ENCODE results near the gene ADORA1.

ADORA1 gene

DNA sequence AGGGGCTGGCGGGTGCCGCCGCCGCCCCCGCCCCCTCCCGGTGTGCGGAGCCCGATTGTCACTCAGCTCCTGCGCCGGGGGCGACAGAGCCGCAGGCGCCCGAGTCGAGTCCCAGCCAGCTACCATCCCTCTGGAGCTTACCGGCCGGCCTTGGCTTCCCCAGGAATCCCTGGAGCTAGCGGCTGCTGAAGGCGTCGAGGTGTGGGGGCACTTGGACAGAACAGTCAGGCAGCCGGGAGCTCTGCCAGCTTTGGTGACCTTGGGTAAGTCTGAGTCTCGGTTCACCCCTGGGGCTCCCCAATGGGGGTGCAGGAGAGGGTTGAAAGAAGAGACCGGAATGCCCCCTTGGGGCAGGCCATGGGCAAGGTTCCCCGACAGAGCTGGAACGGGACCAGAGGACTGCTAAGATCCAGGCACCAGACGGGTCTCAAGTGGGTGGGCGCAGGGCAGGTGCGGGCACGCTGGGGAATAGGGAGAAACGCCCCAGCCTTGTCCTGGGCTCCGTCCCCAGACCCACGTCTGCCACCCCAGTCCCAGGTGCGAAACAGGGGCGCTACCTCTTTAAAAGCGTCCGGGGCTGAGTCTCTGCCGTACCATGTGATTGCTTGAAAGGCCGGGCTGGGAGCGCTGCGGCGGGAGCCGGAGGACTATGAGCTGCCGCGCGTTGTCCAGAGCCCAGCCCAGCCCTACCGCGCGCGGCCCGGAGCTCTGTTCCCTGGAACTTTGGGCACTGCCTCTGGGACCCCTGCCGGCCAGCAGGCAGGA is at the start of gene ADORA1:
ADORA1 (plus strand) TSS at position 61 of the 765 bp plus-strand sequence. CDS start 1,116 bp downstream, outside the sequence.
- H3K9me3 Mint-ChIP-seq, result no peaks in the 10 kb centered on the region
- CTCF ChIA-PET, result interaction anchor here (0.7 to 1.5 kb wide), 4 partner anchors 10 to 89 kb away, joined by 3 to 4 read pairs (median 3); no protein-coding TSS in a partner anchor
- H3K36me3 Mint-ChIP-seq, result no peaks in the 10 kb centered on the region
- H3K4me1 Mint-ChIP-seq, result peaks cover 5% of the 10 kb centered on the region
- H3K4me3 Mint-ChIP-seq, result no peak within 1 kb of the TSS
- DNase-seq, result no peak
- no peak within 1 kb of the TSS for H3K27ac Mint-ChIP-seq
- H3K27me3 Mint-ChIP-seq, result peaks cover 83% of the 10 kb centered on the region

- H3K9me3 Mint-ChIP-seq, result no peaks in the 10 kb centered on the region
- peaks cover 71% of the 10 kb centered on the region for H3K27me3 Mint-ChIP-seq
- peaks cover 4% of the 10 kb centered on the region for H3K36me3 Mint-ChIP-seq
- no peak overlapping the region for H3K27ac Mint-ChIP-seq
- DNase-seq, result no peak
- no peak overlapping the region for H3K4me3 Mint-ChIP-seq
- H3K4me1 Mint-ChIP-seq, result peaks cover 8% of the 10 kb centered on the region
- CTCF ChIA-PET, result no interaction called here
These were observed 49.6 kb upstream of the ADORA1 start for GRCh38 chr1:203077956-203078355.

- Mint-ChIP-seq H3K9me3 (no peaks in the 10 kb centered on the region), H3K27me3 (peaks cover 69% of the 10 kb centered on the region), H3K4me1 (peaks cover 8% of the 10 kb centered on the region), H3K4me3 (no peak overlapping the region), H3K27ac (no peak overlapping the region), H3K36me3 (peaks cover 4% of the 10 kb centered on the region)
- DNase-seq, result no peak
- CTCF ChIA-PET, result no interaction called here
These were observed 49.0 kb upstream of the ADORA1 start for GRCh38 chr1:203078478-203078877.

DNA sequence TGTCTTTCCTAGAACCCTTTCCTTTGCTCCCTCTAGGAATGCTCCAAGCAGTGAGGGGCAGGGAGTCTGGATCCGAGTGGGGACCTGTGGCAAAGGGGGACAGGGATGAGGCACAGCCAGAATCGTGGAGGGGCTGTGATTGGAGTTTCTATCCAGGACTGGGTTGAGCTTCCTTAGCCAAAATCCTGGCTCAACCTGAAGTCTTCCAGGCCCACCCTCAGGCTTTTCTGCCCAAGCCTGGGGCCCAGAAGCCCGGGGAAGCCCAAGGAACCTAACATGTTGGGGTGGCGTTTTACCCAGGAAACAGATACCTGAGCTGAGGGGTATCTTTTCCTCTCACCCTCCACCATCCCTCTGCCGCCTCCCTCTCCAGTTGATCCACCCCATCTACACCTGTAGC is 47.1 kb upstream of the ADORA1 start:
- Mint-ChIP-seq H3K9me3 (no peaks in the 10 kb centered on the region), H3K4me1 (peaks cover 5% of the 10 kb centered on the region), H3K27me3 (peaks cover 52% of the 10 kb centered on the region), H3K27ac (no peak overlapping the region), H3K4me3 (no peak overlapping the region), H3K36me3 (peaks cover 4% of the 10 kb centered on the region)
- CTCF ChIA-PET, result interaction anchor here (1.0 kb wide), 1 partner anchor 136 kb away, joined by 3 read pairs; no protein-coding TSS in a partner anchor
- no peak for DNase-seq

DNA sequence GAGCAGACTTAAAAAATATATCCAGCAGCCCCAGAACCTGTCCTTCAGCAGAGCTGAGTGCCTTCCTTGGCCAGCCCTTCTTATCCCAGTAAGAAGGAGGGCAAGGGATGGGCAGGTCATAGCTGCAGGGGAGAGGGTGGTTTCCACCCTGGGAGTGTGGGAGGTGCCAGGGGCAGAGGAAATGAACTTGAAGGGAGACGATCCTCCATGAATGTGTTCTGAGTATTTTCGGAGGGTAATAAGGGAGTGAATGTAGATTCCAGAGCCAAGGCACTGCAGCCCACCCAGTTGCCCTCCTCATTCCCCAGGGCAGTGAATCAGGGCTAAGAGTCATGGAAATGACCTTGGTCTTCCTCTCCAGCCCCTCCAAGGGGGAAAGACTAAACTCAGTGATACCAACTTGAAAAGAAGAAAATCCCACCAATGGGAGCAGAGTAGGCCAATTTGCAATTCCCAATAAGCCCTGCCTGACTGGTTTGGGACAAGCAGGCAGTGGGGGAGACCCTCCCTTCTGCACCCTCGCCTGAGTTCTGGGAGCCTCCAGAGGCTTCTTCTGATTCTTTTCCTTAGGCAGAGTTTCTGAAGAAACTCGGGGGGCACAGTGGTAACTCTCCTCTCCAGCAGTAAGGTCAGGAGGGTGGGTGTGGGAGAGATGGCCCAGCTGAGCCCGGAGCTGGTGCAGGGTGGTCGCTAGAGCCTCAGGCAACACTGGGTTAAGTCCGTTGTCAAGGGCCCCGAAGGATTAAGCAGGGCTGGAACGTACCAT is 45.9 kb upstream of the ADORA1 start:
- DNase-seq, result no peak
- Mint-ChIP-seq H3K9me3 (no peaks in the 10 kb centered on the region), H3K27me3 (peaks cover 42% of the 10 kb centered on the region), H3K36me3 (no peaks in the 10 kb centered on the region), H3K4me1 (no peaks in the 10 kb centered on the region), H3K4me3 (no peak overlapping the region), H3K27ac (no peak overlapping the region)
- CTCF ChIA-PET, result interaction anchor here (1.0 kb wide), 1 partner anchor 134 kb away, joined by 3 read pairs; no protein-coding TSS in a partner anchor

DNA sequence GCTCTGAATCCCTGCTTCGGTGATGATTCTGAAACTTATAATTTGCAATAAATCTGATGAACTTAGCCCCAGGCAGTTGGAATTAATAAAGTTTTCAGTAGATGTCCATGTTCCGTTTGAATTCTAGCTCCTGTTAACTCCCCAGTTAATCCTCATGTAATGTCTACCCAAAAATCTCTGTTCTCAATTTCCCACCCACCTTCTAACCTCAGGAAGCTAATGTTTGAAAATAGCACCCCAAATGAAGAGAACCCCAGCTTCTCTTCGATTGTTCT is 45.4 kb upstream of the ADORA1 start:
- no peak for DNase-seq
- H3K4me3 Mint-ChIP-seq, result no peak overlapping the region
- no peak overlapping the region for H3K27ac Mint-ChIP-seq
- H3K36me3 Mint-ChIP-seq, result no peaks in the 10 kb centered on the region
- peaks cover 37% of the 10 kb centered on the region for H3K27me3 Mint-ChIP-seq
- CTCF ChIA-PET, result interaction anchor here (1.1 kb wide), 1 partner anchor 91 kb away, joined by 3 read pairs; no protein-coding TSS in a partner anchor
- H3K4me1 Mint-ChIP-seq, result no peaks in the 10 kb centered on the region
- no peaks in the 10 kb centered on the region for H3K9me3 Mint-ChIP-seq

DNA sequence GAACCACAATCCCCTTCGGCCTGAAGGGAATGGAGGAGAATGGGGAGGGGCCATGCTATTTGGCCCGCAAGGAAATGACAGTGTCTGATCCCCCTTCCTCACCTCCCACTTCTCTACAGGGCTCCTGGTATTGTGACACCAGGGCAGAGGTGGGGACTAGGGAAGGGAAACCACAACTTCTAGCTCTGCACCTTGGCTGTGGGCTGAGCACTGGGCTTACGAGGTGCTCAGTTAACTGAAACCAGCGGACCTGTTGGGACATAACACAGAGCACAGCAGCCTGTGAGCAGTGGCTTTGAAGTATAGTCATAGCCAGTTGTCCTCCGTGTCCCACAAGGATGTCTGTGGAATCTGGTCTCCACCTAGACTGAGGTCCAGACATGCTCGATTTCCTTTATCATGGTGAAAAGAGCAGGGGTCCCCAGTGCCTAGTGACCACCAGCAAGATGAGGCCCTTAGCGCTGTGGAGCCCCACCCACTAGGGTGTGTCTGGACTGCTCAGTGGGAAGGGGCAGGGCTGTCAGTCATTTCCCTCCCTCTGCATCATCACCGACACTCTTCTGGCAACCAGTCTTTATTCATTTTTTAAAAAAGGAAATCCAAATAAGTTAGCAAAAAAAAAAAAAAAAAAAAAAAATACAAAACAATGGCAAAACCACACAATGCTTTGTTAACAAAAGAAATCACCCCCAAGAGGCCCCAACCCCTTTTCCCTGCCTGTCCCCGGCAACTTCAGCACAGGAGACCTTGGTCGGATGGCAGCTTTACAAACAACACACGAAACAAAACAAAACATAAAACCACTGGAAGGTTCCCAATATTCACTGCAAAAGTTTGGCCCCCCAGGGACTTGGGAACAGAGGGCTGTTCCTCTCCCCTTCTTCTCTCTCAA is 44.7 kb upstream of the ADORA1 start:
- no peaks in the 10 kb centered on the region for H3K9me3 Mint-ChIP-seq
- CTCF ChIA-PET, result interaction anchor here (0.9 to 1.8 kb wide), 4 partner anchors 15 to 90 kb away, joined by 3 to 6 read pairs (median 3); no protein-coding TSS in a partner anchor
- peaks cover 30% of the 10 kb centered on the region for H3K27me3 Mint-ChIP-seq
- no peaks in the 10 kb centered on the region for H3K36me3 Mint-ChIP-seq
- DNase-seq, result no peak
- H3K4me1 Mint-ChIP-seq, result no peaks in the 10 kb centered on the region
- no peak overlapping the region for H3K4me3 Mint-ChIP-seq
- no peak overlapping the region for H3K27ac Mint-ChIP-seq

- Mint-ChIP-seq H3K27me3 (peaks cover 27% of the 10 kb centered on the region), H3K4me3 (no peak overlapping the region), H3K27ac (no peak overlapping the region), H3K9me3 (no peaks in the 10 kb centered on the region), H3K36me3 (no peaks in the 10 kb centered on the region), H3K4me1 (no peaks in the 10 kb centered on the region)
- no peak for DNase-seq
- CTCF ChIA-PET, result interaction anchor here (0.6 to 2.3 kb wide), 10 partner anchors 14 to 328 kb away, joined by 3 to 18 read pairs (median 4); no protein-coding TSS in a partner anchor
These were observed 44.0 kb upstream of the ADORA1 start for GRCh38 chr1:203083463-203083921.

DNA sequence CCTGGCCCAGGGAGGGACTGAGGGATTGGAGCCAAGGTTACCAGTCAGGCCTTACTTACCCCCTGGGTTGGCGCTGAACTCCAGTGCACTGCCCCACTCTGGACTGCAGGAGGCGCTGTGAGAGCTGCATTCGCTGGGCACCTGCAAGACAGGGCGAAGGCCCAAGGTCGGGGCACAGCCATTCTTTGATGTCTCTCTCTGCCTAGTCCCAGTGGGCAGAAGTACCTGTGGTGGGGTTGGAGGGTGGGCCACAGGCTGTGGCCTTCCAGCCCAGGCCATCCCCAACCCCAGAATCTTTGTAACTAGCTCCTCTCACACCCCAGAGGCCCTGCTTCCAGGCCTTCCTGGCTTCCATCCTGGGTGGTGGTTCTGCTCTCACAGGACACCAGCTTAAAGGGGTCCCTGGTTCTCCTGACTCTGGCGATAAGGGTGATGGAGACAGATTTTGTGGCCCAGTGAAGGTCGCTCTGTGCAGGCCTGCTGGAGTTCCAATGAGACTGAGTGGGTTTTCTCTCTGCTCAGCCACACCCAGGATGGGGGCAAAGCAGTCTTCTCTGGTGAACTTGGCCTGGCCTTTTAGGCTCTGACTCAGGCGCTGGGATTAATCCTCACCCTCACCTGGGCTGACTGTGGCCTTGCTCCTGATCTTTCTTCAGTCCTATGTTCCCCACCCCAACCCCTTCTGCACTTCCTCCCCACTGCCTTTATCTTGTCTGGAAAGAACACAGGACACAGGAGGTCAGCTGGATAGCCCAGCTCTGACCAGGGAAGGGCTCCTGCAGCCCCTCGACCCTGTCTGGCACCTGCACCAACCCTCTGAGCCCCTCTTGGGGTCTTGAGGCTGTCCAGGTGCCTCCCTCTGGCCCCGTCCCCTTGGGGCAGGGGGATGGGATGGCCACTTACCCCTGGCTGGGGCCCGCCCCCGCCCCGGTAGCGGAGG is 42.7 kb upstream of the ADORA1 start:
- CTCF ChIA-PET, result interaction anchor here (0.6 to 2.3 kb wide), 13 partner anchors 13 to 753 kb away, joined by 3 to 18 read pairs (median 3); partner anchors contain the start of gene ADORA1

DNA sequence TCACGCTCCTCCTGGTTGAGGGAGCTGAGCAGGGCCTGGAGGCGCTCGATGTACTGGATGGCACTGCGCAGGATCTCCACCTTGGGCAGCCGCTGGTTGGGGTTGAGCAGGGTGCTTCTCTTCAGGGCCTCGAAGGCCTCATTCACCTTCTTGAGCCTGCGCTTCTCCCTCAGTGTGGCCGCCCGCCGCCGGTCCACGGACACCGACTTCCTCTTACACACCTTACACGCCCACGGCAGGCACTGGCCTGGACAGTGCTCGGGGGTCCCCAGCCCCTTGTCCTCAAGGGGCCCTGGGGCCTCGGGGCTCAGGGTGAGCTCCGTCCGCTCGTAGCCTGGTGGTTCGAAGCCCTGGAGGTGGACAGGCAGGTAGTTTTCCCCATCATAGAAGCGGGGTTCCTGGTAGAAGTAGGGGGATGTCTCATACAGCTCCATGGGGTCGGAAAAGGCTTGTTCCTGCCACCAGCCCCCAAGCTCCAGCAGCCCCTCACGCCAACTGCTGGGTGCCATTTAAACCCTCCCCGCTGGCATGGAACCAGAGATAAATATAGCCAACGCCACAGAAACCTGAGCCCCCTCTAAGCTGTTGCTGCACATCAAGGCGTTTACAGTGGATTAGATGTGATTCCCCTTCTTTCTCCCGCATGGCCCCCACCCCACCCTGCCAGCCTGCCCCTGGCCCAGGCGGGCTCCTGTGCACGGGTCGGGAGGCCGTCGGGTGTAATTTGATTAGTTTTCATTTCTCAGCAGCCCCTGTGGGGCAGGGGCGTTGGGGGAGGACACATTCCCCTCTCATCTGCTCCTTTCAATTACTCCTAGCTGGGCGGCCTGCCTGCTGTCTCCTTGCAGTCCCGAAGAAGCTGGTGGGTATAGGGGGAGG is 41.8 kb upstream of the ADORA1 start, which contains the start of gene MYOG:
MYOG (minus strand) TSS at position 485 of the 879 bp plus-strand sequence; CDS start at position 434, 51 bp downstream.
- no peaks in the 10 kb centered on the region for H3K36me3 Mint-ChIP-seq
- peaks cover 32% of the 10 kb centered on the region for H3K27me3 Mint-ChIP-seq
- DNase-seq, result no peak
- H3K9me3 Mint-ChIP-seq, result no peaks in the 10 kb centered on the region
- no peaks in the 10 kb centered on the region for H3K4me1 Mint-ChIP-seq
- CTCF ChIA-PET, result interaction anchor here (0.7 to 2.3 kb wide), 4 partner anchors 20 to 178 kb away, joined by 3 to 18 read pairs (median 4); no protein-coding TSS in a partner anchor
- no peak within 1 kb of the TSS for H3K27ac Mint-ChIP-seq
- no peak within 1 kb of the TSS for H3K4me3 Mint-ChIP-seq

More for the DNA sequence above, 42.7 kb upstream of the ADORA1 start:
- H3K27ac Mint-ChIP-seq, result no peak overlapping the region
- H3K4me1 Mint-ChIP-seq, result no peaks in the 10 kb centered on the region
- peaks cover 31% of the 10 kb centered on the region for H3K27me3 Mint-ChIP-seq
- no peak overlapping the region for H3K4me3 Mint-ChIP-seq
- H3K9me3 Mint-ChIP-seq, result no peaks in the 10 kb centered on the region
- peak; percentile 47 for DNase-seq
- H3K36me3 Mint-ChIP-seq, result no peaks in the 10 kb centered on the region

DNA sequence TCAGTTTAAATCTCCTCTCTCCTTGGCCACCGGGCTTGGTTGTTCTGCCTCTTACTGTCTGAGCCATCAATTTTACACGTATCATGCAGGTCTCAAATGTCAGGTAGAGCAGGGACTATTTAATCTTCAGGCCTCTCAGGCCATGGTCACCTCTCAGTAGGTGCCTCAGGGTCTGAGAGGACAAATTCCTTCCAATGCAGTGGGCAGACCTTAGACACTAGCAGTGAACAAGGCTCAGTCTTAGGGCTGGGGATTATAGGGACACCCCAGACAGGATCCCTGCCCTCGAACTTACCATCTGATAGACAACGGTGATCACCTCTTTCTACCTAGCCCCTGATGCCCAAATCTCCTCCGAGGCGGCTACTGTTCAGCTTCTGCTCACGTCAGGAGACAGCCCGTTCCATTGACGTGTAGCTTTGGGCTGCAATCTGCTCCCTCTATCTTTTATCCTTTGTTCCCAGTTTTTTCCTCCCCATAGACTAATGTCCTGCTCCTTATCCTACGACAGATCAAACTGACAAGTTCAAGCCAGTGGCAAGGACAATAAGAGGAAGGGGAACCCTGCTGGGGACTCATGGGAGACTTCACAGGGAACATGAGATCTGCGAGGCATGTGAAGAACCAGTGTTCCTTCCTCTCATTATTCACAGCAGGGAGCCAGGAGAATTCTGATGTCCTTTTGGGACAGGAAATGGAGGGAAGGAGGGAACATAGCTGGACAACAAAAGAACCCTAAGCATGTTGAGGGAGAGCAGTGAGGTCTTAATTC is 40.3 kb upstream of the ADORA1 start:
- Mint-ChIP-seq H3K4me1 (no peaks in the 10 kb centered on the region), H3K27me3 (peaks cover 42% of the 10 kb centered on the region), H3K4me3 (no peak overlapping the region), H3K9me3 (no peaks in the 10 kb centered on the region), H3K27ac (no peak overlapping the region), H3K36me3 (no peaks in the 10 kb centered on the region)
- no peak for DNase-seq
- CTCF ChIA-PET, result interaction anchor here (1.4 kb wide), 1 partner anchor 85 kb away, joined by 4 read pairs; no protein-coding TSS in a partner anchor
